Stimulated activated CD4-positive, alpha-beta T cell treated with anti-CD3 and anti-CD28 coated beads, Interleukin-15, amount 100 ng/mL, for 48 hours (primary cell): ENCODE results near the gene INSYN2B.

Experiments used
- DNase-seq, 2 donors: peaks; one replicate each; pipeline ENCODE4 v3.0.0-alpha.2; 2020; ENCODE audit warnings: low read depth in 2 of 2

Gene INSYN2B

DNA sequence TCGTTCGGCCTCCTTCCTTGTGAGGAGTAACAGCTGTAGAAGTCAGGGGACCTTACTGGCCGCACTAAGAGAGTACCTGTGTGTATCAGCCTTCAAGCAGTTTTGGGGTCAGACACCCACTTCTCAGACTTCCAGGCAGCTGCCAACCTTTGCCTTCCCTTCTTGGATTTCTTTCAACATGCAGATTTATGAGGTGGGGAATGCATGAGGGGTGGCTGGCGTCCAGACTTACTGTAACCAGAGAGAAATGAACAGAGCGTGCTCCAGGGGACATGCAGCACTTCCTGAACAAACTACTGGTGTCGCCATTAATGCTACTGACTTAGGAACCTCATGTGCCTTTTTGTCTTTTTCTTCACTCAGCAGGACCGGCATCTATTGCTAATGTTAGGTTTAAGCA lies 46.7 kb downstream of the INSYN2B start:
- no peak for DNase-seq

- no peak for DNase-seq
Observed at GRCh38 chr5:169933127-169933526, 47.2 kb downstream of the INSYN2B start.

- DNase-seq: no peak
Observed at GRCh38 chr5:169923988-169924387, 56.3 kb downstream of the INSYN2B start.

GRCh38 chr5:169922474-169922873 lies 57.8 kb downstream of the INSYN2B start:
- no peak for DNase-seq

DNA sequence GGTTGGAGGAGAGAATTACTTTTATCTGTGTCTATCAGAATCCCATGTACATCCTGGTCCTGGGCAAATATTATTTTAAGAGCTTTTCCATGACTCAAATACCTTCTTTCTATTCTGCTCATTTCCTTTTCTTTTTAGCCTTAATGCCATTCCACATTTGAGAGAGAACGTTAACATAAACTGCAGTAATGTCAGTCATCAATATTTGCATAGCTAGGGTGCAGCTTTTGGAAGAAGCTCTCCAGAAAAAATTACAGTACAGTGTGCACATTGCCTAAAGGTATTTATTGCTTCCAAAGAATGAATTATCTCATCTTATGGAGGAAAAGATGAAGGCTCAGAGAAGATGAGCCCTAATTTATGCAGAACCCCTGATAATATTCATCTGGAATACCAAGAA lies 58.3 kb downstream of the INSYN2B start:
- DNase-seq: no peak

GRCh38 chr5:169921384-169921783 lies 58.9 kb downstream of the INSYN2B start:
- no peak for DNase-seq

GRCh38 chr5:169920474-169920873 lies 59.8 kb downstream of the INSYN2B start:
- no peak for DNase-seq

DNA sequence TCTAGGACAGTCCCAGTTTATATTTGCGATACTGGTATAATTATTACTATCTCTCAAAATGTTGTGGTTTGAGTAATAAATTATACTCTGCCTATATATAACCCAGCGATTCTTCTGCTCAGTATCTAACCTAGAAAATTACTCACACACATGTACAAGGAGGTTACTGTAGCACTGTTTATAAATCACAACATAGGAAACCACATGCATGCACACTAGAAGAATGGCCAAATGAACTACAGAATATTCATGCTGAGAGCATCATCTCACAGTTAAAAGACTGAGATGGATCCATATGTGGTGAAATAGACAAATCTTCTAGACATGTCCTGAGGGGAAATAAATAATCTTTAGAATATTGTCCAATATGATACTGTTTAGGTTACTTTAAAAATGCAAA lies 62.1 kb downstream of the INSYN2B start:
- DNase-seq: no peak

- DNase-seq: no peak
Observed at GRCh38 chr5:169917500-169917899, 62.8 kb downstream of the INSYN2B start.

- DNase-seq: no peak
Observed at GRCh38 chr5:169914766-169915165, 65.5 kb downstream of the INSYN2B start.

DNA sequence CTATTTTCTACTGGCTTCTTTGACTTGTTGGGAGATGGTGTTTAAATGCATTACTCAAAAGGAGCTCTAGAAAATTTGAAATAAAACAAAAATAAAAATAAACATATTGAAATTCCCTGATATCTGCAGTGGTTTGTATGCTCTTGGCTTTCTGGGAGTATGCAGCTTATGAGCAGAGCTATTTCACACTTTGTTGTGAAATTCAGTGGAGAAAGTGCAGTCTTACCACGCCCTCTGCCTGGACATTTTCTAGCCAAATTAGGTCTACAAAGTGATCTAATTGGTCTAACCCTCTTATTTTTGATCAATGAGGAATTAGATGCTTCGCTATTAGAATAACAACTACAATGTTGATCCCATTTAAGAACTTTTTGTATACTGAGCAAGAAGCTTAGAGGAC lies 66.8 kb downstream of the INSYN2B start:
- DNase-seq: no peak

GRCh38 chr5:169911448-169912212 lies 68.7 kb downstream of the INSYN2B start:
- DNase-seq: no peak

- DNase-seq: no peak
Observed at GRCh38 chr5:169910393-169910792, 69.9 kb downstream of the INSYN2B start.

GRCh38 chr5:169909945-169910344 lies 70.3 kb downstream of the INSYN2B start:
- DNase-seq: no peak

GRCh38 chr5:169908864-169909263 lies 71.4 kb downstream of the INSYN2B start:
- DNase-seq: no peak

DNA sequence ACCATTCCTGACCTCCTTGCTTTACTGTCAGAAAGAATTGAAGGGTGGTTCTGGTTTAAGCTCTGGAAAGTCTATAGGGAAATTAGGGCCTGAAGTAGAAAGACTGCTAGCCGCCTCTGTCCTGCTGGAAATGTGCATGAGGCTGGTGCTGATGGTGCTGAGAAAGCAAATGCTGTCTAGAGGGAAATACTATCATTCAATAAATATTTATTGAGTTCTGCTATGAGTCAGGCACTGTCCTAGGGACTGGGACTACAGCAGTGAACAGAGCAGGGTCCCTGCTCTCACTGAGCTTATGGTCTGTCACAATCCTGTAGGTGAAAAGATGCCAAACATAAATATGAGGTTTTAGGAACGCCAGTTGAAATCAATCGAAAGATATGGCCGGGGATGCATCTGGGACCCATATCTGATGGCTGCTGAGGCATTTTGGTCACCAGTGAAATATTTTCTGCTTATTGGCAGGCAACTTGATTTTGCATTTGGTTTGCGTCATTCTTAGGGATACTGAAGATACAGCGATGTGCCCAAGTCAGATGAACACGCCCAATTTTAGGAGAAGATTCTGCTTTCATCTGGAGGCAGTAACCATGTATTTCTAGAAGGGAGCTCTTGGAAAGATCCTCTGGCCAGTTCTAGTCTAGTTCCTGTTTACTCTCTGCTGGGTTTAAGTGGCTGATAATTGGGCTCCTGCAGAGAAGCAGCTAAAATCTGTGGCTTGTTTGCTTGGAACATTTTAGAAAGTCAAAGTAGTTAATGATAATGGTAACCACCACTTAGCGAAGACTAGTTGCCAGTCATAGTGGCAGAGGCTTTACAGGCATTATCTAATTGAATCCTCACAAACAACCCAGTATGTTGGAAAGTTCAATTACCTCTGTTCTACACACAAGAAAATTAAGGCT lies 73.3 kb downstream of the INSYN2B start:
- DNase-seq: no peak

GRCh38 chr5:169905017-169905416 lies 75.3 kb downstream of the INSYN2B start:
- no peak for DNase-seq

- no peak for DNase-seq
Observed at GRCh38 chr5:169904508-169904907, 75.8 kb downstream of the INSYN2B start.

- no peak for DNase-seq
Observed at GRCh38 chr5:169904059-169904458, 76.2 kb downstream of the INSYN2B start.

DNA sequence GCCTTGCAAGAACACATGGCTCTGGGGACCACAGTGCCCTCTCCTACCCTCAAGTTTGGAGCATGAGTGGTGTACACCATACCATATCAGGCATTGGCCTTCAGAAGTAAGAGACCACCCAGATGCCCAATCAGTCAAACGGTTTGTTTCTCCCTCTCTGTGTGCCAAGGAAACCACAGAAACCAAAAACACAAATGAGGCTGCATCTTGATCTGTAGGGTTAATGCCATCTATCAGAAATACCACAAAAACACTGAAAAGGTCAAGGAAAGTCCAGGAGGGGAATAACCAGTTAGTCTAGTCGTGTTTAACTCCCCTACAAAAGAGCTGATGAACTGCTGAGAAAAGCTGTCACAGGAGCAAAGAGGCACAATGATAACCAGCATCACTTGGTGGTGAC lies 78.4 kb downstream of the INSYN2B start:
- no peak for DNase-seq

DNA sequence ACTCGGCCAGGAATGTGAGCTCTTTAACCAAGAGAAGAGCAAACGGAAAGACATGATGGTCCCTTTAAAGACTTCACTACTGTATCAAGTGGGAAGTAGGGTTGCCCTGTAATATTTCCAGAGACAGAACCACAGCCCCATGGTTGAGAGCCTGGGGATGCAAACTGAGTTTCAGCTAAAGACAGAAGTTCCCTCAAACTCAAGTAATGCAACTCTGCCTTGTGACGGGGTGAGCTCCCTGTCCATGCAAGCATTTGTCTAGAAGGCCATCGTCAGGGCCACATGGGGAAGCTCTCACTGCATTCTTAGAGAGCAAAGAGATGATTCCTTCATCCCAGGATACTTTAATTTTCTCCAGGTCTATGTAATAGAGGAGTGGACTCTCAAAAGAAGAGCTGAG lies 82.8 kb downstream of the INSYN2B start:
- DNase-seq: no peak

- no peak for DNase-seq
Observed at GRCh38 chr5:169895926-169896325, 84.4 kb downstream of the INSYN2B start.

DNA sequence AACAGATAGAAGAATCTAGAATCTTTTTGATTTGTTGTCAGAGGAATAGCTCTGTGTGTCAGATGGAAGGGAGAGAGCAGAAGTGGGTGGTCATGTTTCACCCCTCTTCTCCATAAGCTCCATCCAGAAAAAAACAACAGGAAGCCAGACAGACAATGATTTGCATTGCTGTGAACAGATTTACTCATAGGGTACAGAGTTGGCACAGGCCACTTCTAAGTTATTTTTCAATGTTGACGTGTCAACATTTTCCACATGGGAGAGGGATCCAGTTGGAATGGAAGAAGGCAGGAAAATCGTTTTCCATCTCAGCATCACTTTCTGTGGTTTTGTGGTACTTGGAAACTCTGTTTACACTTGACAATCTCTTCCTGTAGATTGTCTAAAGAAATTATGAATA lies 86.7 kb downstream of the INSYN2B start:
- DNase-seq: no peak
